ENCODE data around the gene FBXL17.
A peak's percentile ranks its signal among the peaks of the same experiment; 100 is the strongest.

The FBXL17 gene

DNA sequence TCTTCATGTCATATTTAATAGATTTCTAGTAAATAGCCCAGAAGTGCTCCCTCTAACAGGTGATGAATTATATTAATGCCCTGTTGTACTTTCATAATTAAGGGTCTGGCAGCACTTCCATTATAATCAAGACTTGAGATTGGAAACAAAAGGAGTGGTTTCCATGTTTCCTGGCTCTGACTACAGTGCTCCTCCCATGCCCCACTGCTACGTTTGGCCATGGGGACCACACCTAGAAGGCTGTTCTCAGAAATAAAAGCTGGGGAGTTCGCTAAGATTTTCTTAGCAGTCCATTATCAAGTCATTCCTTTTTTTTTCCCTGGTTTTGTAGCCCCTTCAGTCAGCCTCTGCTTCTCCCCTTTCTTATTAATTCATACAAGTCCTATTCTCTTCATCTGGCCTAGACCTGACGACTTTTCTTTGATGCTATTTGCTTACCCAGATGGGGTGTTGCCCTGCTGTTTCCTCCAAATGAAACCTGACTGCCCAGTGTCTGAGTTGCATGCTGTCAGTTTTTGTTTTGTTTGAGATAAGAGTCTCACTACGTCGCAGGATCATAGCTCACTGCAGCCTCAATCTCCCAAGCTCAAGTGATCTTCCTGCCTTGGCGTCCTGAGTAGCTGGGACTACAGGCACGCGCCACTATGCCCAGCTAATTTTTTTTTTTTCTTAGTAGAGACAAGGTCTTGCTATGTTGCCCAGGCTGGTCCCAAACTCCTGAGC is 399.0 kb downstream of the FBXL17 start:
- no peak for DNase-seq

DNA sequence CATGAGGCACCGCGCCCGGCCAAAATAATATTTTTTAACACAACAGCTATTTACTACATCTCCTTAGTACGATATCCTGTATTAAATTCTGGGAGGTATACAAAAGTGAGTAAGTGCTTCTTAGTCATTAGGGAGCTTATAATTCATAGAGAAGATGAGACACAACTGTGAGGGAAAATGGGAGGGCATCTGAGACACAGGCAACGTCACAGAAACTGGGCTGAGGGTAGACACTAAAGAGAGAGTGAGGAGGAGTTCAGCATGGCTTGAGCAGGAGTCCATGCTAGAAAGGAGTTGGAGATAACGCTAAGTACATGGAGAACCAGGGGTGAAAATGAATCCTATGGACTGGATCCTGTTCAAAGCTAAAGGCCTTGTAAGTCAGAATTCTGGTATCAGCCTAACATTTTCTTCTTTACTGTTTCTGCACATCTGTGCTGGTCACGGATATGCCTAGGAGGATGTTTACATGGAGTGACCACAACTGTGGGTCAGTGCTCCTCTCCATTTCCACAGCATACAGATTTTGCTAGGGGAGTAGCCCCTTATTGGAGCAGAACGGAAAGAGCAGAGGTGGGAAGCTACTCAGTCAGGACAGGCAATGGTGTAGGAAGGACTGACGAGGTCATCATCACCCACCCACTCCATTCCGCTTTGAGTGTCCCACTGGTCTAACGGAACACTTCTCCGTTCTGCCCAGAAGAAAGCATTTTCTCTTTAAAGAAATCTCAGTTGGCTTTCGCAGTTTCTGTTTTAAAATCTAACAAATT is 400.8 kb downstream of the FBXL17 start:
- DNase-seq, result no peak

DNA sequence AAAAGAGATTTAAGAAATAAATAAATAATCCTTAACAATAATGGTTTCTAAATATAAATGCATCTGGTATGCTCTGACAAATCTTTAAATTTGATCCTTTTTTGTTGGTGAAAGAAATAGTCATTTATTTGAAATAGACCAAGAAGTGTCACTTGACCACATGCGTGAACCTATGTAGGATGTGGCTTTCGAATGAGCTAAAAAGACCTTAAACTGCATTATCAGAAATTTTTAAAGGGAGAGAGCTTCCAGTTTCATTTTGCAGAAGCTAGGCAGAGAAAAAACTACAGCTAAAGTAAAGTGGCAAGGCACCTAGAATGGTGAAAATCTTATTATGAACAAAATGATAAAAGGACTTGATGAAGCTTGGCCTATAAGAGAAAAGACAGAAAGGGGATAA is 402.0 kb downstream of the FBXL17 start:
- no peak for DNase-seq

DNA sequence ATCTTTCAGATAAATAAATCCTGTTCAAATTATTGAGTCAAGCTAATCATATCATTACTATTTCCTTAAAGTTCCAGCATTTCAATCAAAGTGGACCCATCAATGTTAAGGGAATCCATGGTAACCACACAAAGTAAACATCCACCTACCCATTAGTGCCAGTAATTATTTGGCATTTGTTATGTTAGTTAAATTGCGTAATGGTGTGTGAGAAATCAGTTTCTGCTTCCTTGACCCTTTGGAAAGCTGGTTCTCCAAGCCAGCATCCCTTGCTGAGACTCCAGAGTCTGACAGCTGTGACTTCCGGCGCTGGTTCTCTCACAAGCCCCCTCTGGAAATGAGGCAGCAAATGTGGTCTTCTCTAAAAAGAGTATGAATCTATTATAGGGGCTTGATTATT is 402.6 kb downstream of the FBXL17 start:
- DNase-seq, result no peak

DNA sequence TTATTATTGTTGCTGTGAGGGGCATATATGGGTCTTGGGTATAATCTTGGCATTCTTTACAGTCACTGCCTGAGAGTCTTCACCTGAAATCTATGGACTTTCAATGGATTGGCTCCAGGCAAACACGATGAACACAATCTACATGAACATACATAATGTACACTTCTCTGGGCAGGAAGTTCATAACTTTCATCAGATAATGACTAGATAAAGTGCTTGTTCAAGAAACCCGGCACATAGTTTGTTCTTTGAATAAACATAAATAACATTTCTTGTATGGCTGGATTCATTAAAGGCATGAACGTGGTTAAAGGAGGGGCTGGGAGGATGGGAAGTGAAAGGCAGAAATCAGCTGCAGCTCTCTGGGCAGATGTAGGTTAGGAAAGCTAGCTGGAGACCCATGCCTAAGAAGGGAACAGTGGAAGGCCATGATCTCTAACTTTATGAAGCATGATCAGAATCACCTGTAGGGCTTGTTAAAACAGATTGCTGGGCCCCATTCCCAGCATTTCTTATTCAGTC is 404.3 kb downstream of the FBXL17 start:
- DNase-seq, result no peak

DNA sequence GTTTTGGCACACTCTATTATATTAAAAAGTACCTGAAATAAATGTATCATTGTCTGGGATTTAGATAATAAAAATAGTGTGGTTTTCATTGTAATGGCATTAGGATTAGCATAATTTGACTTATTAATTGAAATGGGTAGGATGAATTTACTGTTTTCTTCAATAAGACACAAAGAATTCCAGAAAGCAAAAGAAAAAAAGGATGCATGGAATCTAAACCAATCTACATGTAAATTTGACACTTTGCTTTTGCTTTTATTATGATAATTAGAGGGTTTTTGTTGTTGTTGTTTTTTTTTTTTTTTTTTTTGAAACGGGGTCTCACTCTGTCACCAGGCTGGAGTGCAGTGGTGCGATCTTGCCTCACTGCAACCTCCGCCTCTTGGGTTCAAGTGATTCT is 406.3 kb downstream of the FBXL17 start:
- no peak for DNase-seq

DNA sequence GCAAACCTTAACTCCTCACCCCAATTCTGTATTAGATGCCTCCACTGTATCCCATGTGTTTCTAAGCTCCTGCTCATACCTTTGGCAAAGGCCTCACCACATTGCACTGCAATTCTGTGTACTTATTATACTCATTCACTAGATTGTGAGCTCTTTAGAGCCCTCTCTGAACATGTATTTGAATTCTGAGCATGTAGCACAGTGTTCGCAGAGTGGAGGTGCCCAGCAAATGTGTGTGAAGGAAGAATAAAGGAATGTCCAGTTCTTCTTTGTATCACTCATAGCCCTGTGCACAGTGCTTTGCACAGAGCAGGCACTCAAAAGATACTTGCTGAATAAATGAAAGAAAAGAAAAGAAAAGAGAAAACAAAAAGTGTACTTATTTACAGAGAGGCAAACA is 410.1 kb downstream of the FBXL17 start:
- DNase-seq, result no peak

DNA sequence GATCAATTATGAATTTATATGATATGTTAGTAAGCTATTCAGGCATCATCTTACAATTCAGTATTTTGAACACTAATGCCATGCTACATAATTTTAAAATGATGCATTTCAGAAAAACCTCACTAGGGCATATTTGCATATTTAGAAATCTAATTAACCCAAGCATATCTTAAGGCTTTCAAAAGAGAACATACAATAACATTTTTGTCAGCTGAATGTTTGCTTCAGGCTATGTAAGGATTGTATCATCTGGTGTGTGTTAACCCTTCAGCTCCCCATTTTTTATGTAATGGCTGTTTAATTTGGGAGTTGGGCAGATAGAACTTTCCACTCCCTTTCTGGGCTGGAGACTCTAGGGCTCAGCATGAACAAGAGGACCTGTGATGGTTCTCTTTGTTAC is 412.1 kb downstream of the FBXL17 start:
- DNase-seq, result peak; percentile 37

DNA sequence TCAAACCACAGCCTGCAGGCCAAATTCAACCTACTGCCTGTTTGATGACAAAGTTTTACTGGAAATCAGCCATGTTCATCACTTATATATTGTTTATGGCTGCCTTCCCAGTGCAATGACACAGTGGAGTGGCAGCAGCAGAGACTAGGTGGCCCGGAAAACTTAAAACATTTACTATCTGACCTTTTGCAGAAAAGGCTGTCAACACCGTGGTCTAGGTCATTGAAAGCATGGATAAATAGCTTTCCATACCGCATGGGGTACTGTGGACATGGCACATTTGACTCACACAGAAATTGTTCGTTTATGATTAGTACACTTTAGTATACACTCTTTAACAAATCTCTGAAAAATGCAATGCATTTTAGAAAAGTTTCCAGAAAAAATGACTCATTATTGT is 412.9 kb downstream of the FBXL17 start:
- DNase-seq, result peak; percentile 77

DNA sequence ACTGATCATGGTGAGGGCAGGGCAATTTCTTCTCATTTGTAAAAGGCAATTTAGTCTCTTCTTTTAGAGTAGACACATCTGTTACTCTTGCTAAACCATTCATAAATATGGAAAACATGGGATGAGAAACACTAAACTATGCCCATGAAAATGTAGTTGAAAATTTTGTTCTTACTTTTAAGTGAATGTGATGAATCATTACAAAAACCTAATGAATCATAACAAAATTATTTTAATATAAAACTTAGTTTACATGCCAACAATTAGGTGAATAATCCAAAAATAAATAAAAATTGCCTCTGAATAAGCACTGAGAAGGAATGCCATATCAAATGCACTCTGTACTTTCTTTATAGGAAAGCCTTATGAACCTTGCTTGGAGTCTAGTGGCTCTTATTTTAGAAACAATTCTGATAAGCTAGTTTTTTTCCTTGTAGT is 413.5 kb downstream of the FBXL17 start:
- DNase-seq, result peak; percentile 36

DNA sequence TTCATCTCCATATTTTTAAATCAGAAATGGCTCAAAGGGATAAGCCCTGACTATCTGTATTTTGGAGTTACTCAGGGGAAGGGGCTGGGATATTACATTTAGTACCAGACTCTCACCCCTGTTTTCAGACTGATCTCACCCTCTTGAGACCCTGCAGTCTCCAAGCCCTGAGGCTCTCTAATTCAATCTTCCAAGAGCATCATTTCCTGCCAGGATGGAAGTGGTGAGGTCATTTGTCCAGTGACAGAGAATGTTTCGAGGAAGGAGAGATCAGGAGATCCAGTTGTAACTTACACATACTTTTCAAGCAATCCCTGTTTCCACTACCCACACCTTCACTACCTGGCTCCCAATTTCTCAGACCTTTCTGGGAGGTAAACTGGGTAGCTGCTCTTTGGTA is 415.7 kb downstream of the FBXL17 start:
- peak; percentile 54 for DNase-seq

DNA sequence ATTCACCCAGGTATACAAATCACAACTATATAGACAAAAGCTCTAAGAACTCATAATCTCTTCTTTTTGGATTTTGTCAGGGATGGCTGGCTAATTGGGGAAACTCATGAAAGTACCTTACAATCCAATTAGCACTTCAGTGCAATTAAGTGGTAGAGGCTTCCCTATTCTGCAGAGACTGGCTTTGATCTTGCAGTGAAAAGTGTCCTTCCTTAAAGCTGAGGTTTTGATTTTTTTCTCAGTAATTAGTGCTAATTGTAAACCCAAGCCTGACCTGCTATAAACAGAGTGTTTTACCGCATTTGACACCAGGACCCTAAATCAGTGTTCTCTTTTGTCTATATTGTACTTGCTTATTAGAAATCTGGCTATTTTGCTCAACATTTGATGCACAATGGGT is 417.2 kb downstream of the FBXL17 start:
- no peak for DNase-seq

DNA sequence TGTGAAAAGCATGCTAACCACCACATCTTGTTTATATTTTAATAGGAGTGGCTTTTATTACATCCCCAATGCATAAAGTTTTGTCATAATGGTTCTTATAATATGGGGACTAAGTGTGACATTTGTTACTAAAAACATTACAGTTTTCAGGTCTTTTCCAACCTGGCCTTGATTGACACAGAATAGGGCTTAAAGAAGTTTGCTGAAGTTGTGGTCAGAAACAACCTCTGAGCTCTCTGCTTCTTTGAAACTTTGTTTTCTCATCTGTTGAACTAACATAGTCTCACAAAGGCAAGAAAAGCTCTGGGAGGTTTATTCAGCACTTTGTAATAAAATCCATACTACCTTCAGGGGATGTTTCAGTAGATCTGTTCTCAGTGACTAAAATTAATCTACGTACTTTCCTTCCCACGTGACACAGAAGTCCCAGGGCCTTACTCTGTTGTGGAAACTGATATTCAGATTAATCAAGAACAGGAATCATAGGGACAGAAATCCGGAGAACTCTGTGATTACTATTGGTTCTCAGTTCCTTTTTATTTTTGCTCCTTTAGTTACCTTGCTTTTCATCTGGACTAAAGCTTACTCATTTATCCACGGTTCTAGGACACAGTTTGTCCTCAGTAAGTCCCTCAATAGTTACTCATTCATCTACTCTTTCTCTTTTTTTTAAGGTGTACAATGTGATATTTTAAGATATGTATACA is 422.2 kb downstream of the FBXL17 start:
- no peak for DNase-seq

DNA sequence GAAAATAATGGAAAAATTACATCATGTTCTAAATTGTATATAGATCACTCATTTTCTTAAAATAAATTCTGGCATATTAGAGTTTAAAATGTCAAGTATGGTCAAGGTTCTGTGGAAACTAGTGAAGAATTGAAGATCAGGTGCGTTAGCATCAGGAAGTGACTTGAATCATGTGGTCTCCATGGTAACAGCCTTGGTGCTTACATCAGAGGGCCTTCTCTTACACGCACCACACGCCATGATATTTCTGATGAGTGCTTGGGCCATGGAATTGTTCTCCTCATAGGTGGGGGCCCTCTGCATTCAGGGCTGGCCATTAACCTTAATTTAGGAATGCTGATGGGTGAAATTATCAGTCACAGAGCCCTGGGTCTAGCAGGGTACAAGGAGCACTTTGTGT is 423.0 kb downstream of the FBXL17 start:
- no peak for DNase-seq

DNA sequence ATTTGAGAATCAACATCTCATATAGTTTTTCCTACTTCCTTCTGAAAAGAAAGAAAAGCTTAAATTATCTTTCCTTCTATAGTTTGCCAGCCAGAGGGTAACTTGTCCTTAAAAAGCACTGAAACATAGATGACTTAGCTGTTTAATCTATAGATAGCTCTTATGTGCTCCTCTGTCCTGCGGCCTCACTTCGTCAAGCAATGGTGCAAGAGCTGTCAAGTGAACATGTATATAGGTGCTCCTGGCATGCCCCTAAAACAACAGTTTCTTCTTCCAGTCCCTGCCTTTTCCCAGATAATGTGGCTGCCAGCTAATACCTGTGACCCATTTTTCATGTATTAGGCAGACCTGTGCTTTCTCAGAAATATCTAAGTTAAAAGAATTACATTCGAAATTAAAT is 423.5 kb downstream of the FBXL17 start:
- no peak for DNase-seq

DNA sequence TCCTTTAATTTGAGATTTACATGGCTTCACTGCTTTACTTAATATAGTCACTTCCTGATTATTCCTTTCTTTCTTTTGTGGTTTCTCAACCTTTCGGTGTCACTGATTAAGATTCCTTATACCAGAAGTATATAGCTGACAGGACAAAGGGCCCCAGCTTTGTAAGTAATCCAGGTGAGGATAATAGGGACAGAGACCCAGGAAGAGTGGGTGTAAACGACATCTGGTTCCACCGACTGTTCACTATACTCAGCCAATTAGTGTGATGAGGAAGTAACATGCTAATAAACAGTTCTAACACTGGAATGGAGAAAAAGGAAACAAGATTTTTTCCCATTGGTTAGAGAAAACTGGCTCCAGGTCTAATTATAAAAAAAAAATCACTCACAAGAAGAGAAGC is 424.8 kb downstream of the FBXL17 start:
- DNase-seq, result no peak

DNA sequence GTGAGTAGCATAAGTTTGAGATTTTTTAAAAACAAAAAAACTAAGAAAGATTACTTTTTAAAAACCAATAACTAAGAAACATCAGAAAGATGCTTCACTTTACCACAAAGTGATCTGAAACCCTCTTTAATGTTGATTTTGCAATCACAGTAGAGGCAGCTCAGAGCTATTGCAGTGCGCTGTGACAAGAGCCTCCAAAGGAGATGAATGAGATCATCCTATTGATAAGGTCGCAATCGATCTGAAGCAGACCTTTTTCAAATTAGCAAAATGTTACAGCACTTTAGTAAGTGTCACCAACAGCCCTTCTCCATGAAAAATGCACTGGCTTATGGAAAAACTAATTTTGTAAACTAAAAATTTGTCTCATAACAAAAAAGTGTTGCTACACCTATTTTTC is 426.6 kb downstream of the FBXL17 start:
- DNase-seq, result no peak

DNA sequence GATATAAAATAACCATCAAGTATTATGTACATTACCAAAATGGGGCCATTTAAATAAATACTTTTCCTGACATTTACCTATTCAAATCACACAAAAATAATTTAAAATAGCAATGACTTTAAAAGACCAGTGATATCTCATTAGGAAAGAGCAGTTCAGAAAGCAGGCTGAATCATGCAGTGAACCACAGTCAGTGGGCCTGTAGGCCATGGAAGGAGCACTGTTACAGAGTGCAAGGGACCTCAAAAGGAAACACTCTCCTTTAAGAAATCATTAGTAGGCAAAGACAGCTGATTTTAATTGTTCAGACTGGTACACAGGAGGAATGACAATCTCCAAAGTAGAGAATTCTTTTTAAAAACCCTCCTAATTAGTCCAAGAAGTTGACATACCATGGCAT is 427.6 kb downstream of the FBXL17 start:
- no peak for DNase-seq

DNA sequence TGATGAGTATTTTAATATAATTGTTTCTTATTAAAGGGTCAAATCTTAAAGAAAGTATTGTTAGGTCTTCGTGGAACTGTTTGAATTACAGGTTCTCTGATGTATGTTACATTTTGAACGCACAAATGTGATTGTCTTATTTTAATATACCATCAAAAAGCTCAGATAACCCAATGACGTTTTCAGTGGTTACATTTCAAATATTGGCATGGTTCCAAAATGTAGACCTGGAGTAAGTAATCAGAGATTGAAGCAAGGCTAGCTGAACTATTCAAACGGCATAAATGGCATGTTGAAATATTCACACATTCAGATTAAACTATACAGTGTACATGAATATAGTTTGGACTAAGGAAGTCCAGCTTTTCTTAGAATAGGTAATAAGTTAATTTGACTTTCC is 429.4 kb downstream of the FBXL17 start:
- DNase-seq, result no peak

DNA sequence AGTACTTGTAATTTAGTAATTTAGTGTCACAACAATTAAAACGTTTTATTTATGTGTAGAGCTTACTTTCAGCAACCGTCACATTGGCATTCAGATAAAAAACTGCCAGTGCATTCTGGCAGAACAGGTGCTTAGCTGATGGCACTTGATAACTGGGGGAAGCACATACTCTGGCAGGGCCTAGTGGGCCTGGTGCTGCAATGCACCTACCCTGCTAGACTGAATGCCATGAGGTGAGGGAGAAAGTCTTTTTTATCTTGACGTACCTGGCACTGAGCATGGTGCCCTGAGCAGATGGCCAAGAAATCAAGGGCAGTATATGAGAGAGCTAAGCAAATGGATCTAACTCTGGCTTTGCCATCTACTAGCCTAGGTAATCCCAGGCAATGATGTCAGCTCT is 430.6 kb downstream of the FBXL17 start:
- DNase-seq, result no peak

DNA sequence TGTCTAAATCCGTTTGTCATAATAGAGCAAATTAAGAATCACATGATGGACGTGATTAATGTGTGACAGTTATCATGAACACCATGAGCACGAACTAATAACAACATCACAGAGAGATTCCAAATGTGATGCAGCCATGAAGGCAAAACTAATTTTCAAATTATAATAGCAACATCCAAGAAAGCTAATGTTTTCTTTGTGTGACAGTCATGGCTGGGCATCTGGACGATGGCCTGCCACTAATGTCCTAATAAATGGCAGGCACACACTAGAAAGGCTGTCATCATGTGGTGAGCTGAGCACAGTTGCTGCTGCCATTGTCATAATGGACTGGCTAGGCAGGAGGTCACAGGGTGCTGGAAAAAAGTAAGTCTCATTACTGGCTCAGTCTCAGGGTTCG is 431.1 kb downstream of the FBXL17 start:
- DNase-seq, result no peak

DNA sequence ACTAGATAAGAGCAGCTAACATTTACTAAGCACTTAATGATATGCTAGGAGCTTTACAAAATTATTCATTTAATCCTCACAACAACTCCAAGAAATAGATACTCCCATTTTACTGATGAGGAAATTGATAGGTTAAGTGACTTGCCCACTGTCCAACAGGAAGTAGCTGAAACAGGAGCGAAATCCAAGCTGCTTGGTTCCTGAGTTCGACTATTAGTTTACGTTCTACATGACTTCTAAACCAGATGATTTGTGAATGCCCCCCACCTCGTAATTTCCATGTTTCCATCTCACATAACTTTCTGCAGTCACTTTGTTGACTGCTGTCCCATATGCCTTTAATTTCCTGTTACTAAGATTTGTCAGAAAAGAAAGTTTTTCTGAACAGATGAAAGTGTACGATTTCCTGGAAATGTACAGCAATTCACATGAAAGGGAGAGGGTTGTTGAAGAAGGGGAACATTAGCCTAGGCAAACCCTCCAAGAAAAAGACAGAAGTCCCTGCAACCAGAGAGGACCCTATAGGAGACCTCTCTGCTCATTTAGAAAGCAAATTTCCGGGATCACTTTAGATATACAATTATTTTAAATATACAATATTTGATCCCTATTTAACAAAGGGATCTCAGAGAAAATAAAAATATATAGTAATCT is 432.1 kb downstream of the FBXL17 start:
- DNase-seq, result no peak

DNA sequence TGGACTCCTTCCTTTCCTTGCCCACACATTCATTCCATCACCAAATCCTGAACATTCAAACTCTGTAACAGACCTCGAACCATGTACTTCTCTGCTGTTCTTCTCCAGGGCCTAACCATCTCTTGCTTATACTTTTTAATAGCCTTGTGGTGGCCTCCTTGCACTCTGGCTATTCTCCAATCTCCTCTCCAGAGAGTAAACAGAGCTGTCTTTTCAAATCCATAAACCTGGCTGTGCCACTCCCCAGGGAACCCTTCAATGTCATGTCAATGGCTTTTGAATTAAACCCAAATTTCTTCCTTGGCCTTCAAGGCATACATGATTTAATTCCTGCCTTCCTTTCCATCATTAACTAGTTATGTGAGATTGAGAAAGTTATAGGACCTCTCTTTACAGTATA is 433.5 kb downstream of the FBXL17 start:
- DNase-seq, result no peak

Data from EL (cell line).